Keratinocyte (primary cell): Measurements from ENCODE around the gene TEAD3. TPM values are rescaled to one million over a fixed set of nuclear protein-coding genes. Genes with fewer than 3 reads are reported as not detected.

Experiments used
- DNase-seq: peaks from one replicate; pipeline ENCODE4 v3.0.0-alpha.2; 2011; ENCODE audit warnings: low read depth, missing footprints, low spot score
- FAIRE-seq: peaks from 2 replicates; lab custom pipeline; 2011; peaks lifted over from hg19 to GRCh38; lab: Jason Lieb, UNC
- H2AFZ ChIP-seq: 2 replicates; pipeline ENCODE4 v1.6.0; 2012; ENCODE audit warnings: low read length, control low read depth, inconsistent platforms; ENCODE audit not compliant: control insufficient read depth
- H3K27ac ChIP-seq: 2 replicates; pipeline ENCODE4 v1.5.1; 2011; ENCODE audit warnings: low read length; ENCODE audit not compliant: control insufficient read depth, insufficient read depth
- H3K27me3 ChIP-seq: 3 replicates; pipeline ENCODE4 v1.6.0; 2011; ENCODE audit warnings: low read length; ENCODE audit not compliant: control insufficient read depth, insufficient read depth; ENCODE audit errors: extremely low read depth
- H3K36me3 ChIP-seq, 2 experiments: 2 replicates in 1 of 2; 3 replicates in 1 of 2; pipeline ENCODE4 v1.5.1; 2011; ENCODE audit warnings: low read length in 2 of 2, mild to moderate bottlenecking in 1 of 2; ENCODE audit not compliant: control insufficient read depth in 2 of 2, insufficient read depth in 2 of 2; ENCODE audit errors: extremely low read depth in 1 of 2
- H3K4me1 ChIP-seq: 3 replicates; pipeline ENCODE4 v1.5.1; 2011; ENCODE audit warnings: low read length; ENCODE audit not compliant: control insufficient read depth, insufficient read depth; ENCODE audit errors: extremely low read depth
- H3K4me2 ChIP-seq: 3 replicates; pipeline ENCODE4 v1.6.0; 2011; ENCODE audit warnings: low read depth, low read length; ENCODE audit not compliant: control insufficient read depth, insufficient read depth; ENCODE audit errors: extremely low read depth
- H3K4me3 ChIP-seq, 3 experiments: fragments of 200-600 bp in 1 of 3; sonication (generic) in 1 of 3; 2 replicates in 2 of 3; 3 replicates in 1 of 3; pipeline ENCODE4 v1.5.1; 2011 to 2016; ENCODE audit warnings: low read length in 3 of 3, mild to moderate bottlenecking in 3 of 3, control low read depth in 2 of 3, inconsistent platforms in 1 of 3, low read depth in 1 of 3, mixed read lengths in 1 of 3, mixed run types in 1 of 3, moderate library complexity in 1 of 3; ENCODE audit not compliant: control insufficient read depth in 2 of 3, insufficient read depth in 2 of 3; ENCODE audit errors: extremely low read depth in 1 of 3
- H3K79me2 ChIP-seq: 2 replicates; pipeline ENCODE4 v1.6.0; 2012; ENCODE audit warnings: low read length; ENCODE audit not compliant: control insufficient read depth, insufficient read depth
- H3K9ac ChIP-seq: 3 replicates; pipeline ENCODE4 v1.6.0; 2011; ENCODE audit warnings: low read length; ENCODE audit not compliant: control insufficient read depth, insufficient read depth; ENCODE audit errors: extremely low read depth
- H3K9me1 ChIP-seq: 3 replicates; pipeline ENCODE4 v1.6.0; 2011; ENCODE audit warnings: low read length; ENCODE audit not compliant: control insufficient read depth, insufficient read depth; ENCODE audit errors: extremely low read depth
- H3K9me3 ChIP-seq: 2 replicates; pipeline ENCODE4 v1.5.1; 2012; ENCODE audit warnings: low read depth, low read length; ENCODE audit not compliant: control insufficient read depth
- H4K20me1 ChIP-seq: 3 replicates; pipeline ENCODE4 v1.6.0; 2011; ENCODE audit warnings: low read length; ENCODE audit not compliant: control insufficient read depth, insufficient read depth; ENCODE audit errors: extremely low read depth
- CTCF ChIP-seq, 3 experiments: IDR thresholded peaks in 1 of 3; conservative IDR thresholded peaks in 1 of 3; optimal IDR thresholded peaks in 1 of 3; 2 replicates in 2 of 3; 3 replicates in 1 of 3; pipeline versions ENCODE3 to v1.5.1; 2011; ENCODE audit warnings: low read length in 3 of 3, mild to moderate bottlenecking in 3 of 3, moderate library complexity in 2 of 3, control low read depth in 1 of 3, inconsistent platforms in 1 of 3; ENCODE audit not compliant: insufficient read depth in 2 of 3; ENCODE audit errors: extremely low read depth in 1 of 3
- EZH2 ChIP-seq: IDR thresholded peaks from one replicate; pipeline ENCODE4 v1.6.1; 2012; ENCODE audit warnings: inconsistent platforms, mild to moderate bottlenecking, low read length, moderate library complexity
- dilution Hi-C: fragments of 300-500 bp; cut with MboI; formaldehyde crosslinking; loops from one replicate; pipeline ENCODE4 v1.7.0; 2020; ENCODE audit warnings: low sequenced_read_pairs; ENCODE audit not compliant: extremely low pct_ligation_motif_present
- polyA plus RNA-seq, 5 experiments: library from polyadenylated mRNA; depleted of rRNA in 3 of 5; stranded (reverse) in 3 of 5; stranded (forward) in 1 of 5; unstranded in 1 of 5; fragments of >200 nt; gene quantifications; 1 replicate in 1 of 5; 2 replicates in 3 of 5; 3 replicates in 1 of 5; pipeline versions ENCODE4 v1.2.1 to v1.2.3, GENCODE V29; 2011 to 2012; ENCODE audit warnings: missing spikeins in 2 of 5, low read depth in 1 of 5, low replicate concordance in 1 of 5

The TEAD3 gene
- polyA plus RNA-seq, 1 donor (not counting 4 experiments of a cell fraction or from before 2014, with no cell fraction given), result 5.7 TPM

GRCh38 chr6:35521235-35521634 is 24.4 kb upstream of the TEAD3 start:
- H4K20me1 ChIP-seq, result no peaks in the 10 kb centered on the region
- H3K27ac ChIP-seq, result no peak overlapping the region
- DNase-seq (no peak), FAIRE-seq (no peak)
- no peak for TF ChIP-seq CTCF (optimal IDR thresholded peaks at IDR 0.05 in 1 of 3, IDR thresholded peaks at IDR 0.05 in 1 of 3, conservative IDR thresholded peaks at IDR 0.05 in 1 of 3; ENCODE audit: extremely low read depth in 1 of 3, insufficient read depth in 2 of 3, low read length in 3 of 3)
- TF ChIP-seq EZH2, result no peak
- no peak overlapping the region for H3K9ac ChIP-seq
- no peak overlapping the region for H3K4me3 ChIP-seq
- H3K9me3 ChIP-seq, result no peaks in the 10 kb centered on the region
- peaks cover 8% of the 10 kb centered on the region for H3K4me1 ChIP-seq
- no peaks in the 10 kb centered on the region for H3K36me3 ChIP-seq
- H3K27me3 ChIP-seq, result no peaks in the 10 kb centered on the region
- no peak overlapping the region for H3K4me2 ChIP-seq
- dilution Hi-C loops, result no loop called here
- no peaks in the 10 kb centered on the region for H3K9me1 ChIP-seq
- no peak overlapping the region for H2AFZ ChIP-seq
- H3K79me2 ChIP-seq, result no peaks in the 10 kb centered on the region

- Histone ChIP-seq H3K9me3 (no peaks in the 10 kb centered on the region), H3K9ac (no peak overlapping the region), H2AFZ (no peak overlapping the region), H3K4me2 (no peak overlapping the region), H3K79me2 (no peaks in the 10 kb centered on the region), H3K36me3 (no peaks in the 10 kb centered on the region), H3K4me1 (peaks cover 8% of the 10 kb centered on the region), H3K9me1 (no peaks in the 10 kb centered on the region), H3K27ac (no peak overlapping the region), H3K4me3 (no peak overlapping the region), H4K20me1 (no peaks in the 10 kb centered on the region), H3K27me3 (no peaks in the 10 kb centered on the region)
- no peak for TF ChIP-seq EZH2
- no peak for TF ChIP-seq CTCF (optimal IDR thresholded peaks at IDR 0.05 in 1 of 3, IDR thresholded peaks at IDR 0.05 in 1 of 3, conservative IDR thresholded peaks at IDR 0.05 in 1 of 3; ENCODE audit: extremely low read depth in 1 of 3, insufficient read depth in 2 of 3, low read length in 3 of 3)
- dilution Hi-C loops, result no loop called here
- no peak for FAIRE-seq
- DNase-seq, result no peak
Observed at GRCh38 chr6:35519313-35520015, 22.6 kb upstream of the TEAD3 start.
